H9 (cell line): Measurements from ENCODE around the gene UBAC2. TPM values are rescaled to one million over a fixed set of nuclear protein-coding genes. Genes with fewer than 3 reads are reported as not detected.

ENCODE experiments used
- DNase-seq: peaks from one replicate; pipeline ENCODE4 v3.0.0-alpha.2; 2017
- H2AFZ ChIP-seq: one replicate; pipeline ENCODE4 v1.6.1; 2013; ENCODE audit warnings: mild to moderate bottlenecking, low read length, control low read depth, moderate library complexity
- H2AK5ac ChIP-seq: 2 replicates; pipeline ENCODE4 v1.6.1; 2013; ENCODE audit warnings: low read length, control low read depth, mixed read lengths; ENCODE audit not compliant: insufficient read length
- H2BK120ac ChIP-seq: one replicate; pipeline ENCODE4 v1.6.1; 2013; ENCODE audit warnings: low read depth, mild to moderate bottlenecking, low read length, control low read depth, inconsistent platforms; ENCODE audit not compliant: poor library complexity, severe bottlenecking
- H2BK12ac ChIP-seq: 2 replicates; pipeline ENCODE4 v1.6.1; 2013; ENCODE audit warnings: low read length, control low read depth, mixed read lengths, low read depth; ENCODE audit not compliant: insufficient read length
- H2BK15ac ChIP-seq: 2 replicates; pipeline ENCODE4 v1.6.1; 2013; ENCODE audit warnings: low read depth, low read length, control low read depth
- H2BK20ac ChIP-seq: one replicate; pipeline ENCODE4 v1.6.1; 2013; ENCODE audit warnings: low read depth, mild to moderate bottlenecking, low read length, control low read depth, inconsistent platforms; ENCODE audit not compliant: poor library complexity, severe bottlenecking
- H2BK5ac ChIP-seq: 2 replicates; pipeline ENCODE4 v1.6.1; 2013; ENCODE audit warnings: low read length, control low read depth, mixed read lengths; ENCODE audit not compliant: insufficient read length
- H3K14ac ChIP-seq: 2 replicates; pipeline ENCODE4 v1.6.1; 2013; ENCODE audit warnings: low read length, control low read depth; ENCODE audit not compliant: insufficient read depth
- H3K18ac ChIP-seq: 2 replicates; pipeline ENCODE4 v1.6.1; 2013; ENCODE audit warnings: low read depth, mild to moderate bottlenecking, mixed read lengths, low read length, control low read depth; ENCODE audit not compliant: insufficient read length
- H3K23ac ChIP-seq: 2 replicates; pipeline ENCODE4 v1.6.1; 2013; ENCODE audit warnings: low read length, control low read depth, mixed read lengths, low read depth; ENCODE audit not compliant: insufficient read length
- H3K23me2 ChIP-seq: 2 replicates; pipeline ENCODE4 v1.6.1; 2013; ENCODE audit warnings: low read depth, mild to moderate bottlenecking, mixed read lengths, low read length, control low read depth; ENCODE audit not compliant: insufficient read length, poor library complexity, severe bottlenecking
- H3K27ac ChIP-seq: 2 replicates; pipeline ENCODE4 v1.5.1; 2013; ENCODE audit warnings: low read length, control low read depth, mixed read lengths, low read depth; ENCODE audit not compliant: insufficient read length
- H3K27me3 ChIP-seq: 2 replicates; pipeline ENCODE4 v1.6.1; 2013; ENCODE audit warnings: low read length, control low read depth, inconsistent platforms; ENCODE audit not compliant: insufficient read depth
- H3K4ac ChIP-seq: 2 replicates; pipeline ENCODE4 v1.6.1; 2013; ENCODE audit warnings: low read depth, mild to moderate bottlenecking, control low read depth, inconsistent platforms, low read length, moderate library complexity
- H3K4me1 ChIP-seq: 2 replicates; pipeline ENCODE4 v1.6.1; 2013; ENCODE audit warnings: low read length, control low read depth, inconsistent platforms; ENCODE audit not compliant: insufficient read depth
- H3K4me2 ChIP-seq: 2 replicates; pipeline ENCODE4 v1.6.1; 2013; ENCODE audit warnings: low read length, control low read depth, mixed read lengths; ENCODE audit not compliant: insufficient read length, insufficient read depth
- H3K56ac ChIP-seq: 2 replicates; pipeline ENCODE4 v1.6.1; 2013; ENCODE audit warnings: low read depth, mild to moderate bottlenecking, mixed read lengths, low read length, control low read depth; ENCODE audit not compliant: insufficient read length
- H3K79me1 ChIP-seq: 2 replicates; pipeline ENCODE4 v1.6.1; 2013; ENCODE audit warnings: low read depth, mild to moderate bottlenecking, moderate library complexity, low read length, control low read depth, inconsistent platforms; ENCODE audit not compliant: insufficient read depth, poor library complexity, severe bottlenecking
- H3K79me2 ChIP-seq: 2 replicates; pipeline ENCODE4 v1.6.1; 2013; ENCODE audit warnings: low read length, control low read depth, inconsistent platforms; ENCODE audit not compliant: insufficient read depth
- H3K9ac ChIP-seq: 2 replicates; pipeline ENCODE4 v1.6.1; 2013; ENCODE audit warnings: low read length, control low read depth, mixed read lengths; ENCODE audit not compliant: insufficient read length; ENCODE audit errors: extremely low read depth
- H3K9me3 ChIP-seq: one replicate; pipeline ENCODE4 v1.6.1; 2013; ENCODE audit warnings: low read depth, low read length, inconsistent platforms; ENCODE audit not compliant: control insufficient read depth
- H3T11ph ChIP-seq: one replicate; pipeline ENCODE4 v1.6.1; 2013; ENCODE audit warnings: mild to moderate bottlenecking, low read length, control low read depth, inconsistent platforms
- H4K20me1 ChIP-seq: one replicate; pipeline ENCODE4 v1.6.1; 2013; ENCODE audit not compliant: control insufficient read depth, insufficient read length, insufficient read depth
- H4K5ac ChIP-seq: 2 replicates; pipeline ENCODE4 v1.6.1; 2013; ENCODE audit warnings: low read depth, mild to moderate bottlenecking, mixed read lengths, low read length, control low read depth; ENCODE audit not compliant: insufficient read length
- H4K8ac ChIP-seq: replicated peaks from 2 replicates; pipeline ENCODE4 v1.6.1; 2013; ENCODE audit warnings: low read length, control low read depth, mixed read lengths, low read depth; ENCODE audit not compliant: insufficient read length
- H4K91ac ChIP-seq: 2 replicates; pipeline ENCODE4 v1.6.1; 2013; ENCODE audit warnings: low read depth, mild to moderate bottlenecking, moderate library complexity, mixed read lengths, low read length, control low read depth; ENCODE audit not compliant: insufficient read length
- H3K27ac Mint-ChIP-seq, 3 experiments: 2 replicates in 2 of 3; 3 replicates in 1 of 3; pipeline ENCODE4 v1.8.0; 2020 to 2021; ENCODE audit warnings: mixed read lengths in 3 of 3, mild to moderate bottlenecking in 1 of 3, moderate library complexity in 1 of 3
- H3K27me3 Mint-ChIP-seq: 2 replicates; pipeline ENCODE4 v1.8.0; 2021; ENCODE audit warnings: low read depth, mild to moderate bottlenecking, moderate library complexity, mixed read lengths
- H3K36me3 Mint-ChIP-seq, 3 experiments: 2 replicates in 2 of 3; 3 replicates in 1 of 3; pipeline ENCODE4 v1.8.0; 2020 to 2021; ENCODE audit warnings: low read depth in 3 of 3, mixed read lengths in 3 of 3; ENCODE audit not compliant: insufficient read depth in 1 of 3
- H3K4me1 Mint-ChIP-seq, 2 experiments: 2 replicates each; pipeline ENCODE4 v1.8.0; 2020; ENCODE audit warnings: mixed read lengths in 2 of 2
- H3K4me3 Mint-ChIP-seq, 2 experiments: 2 replicates in 1 of 2; 3 replicates in 1 of 2; pipeline ENCODE4 v1.8.0; 2020 to 2021; ENCODE audit warnings: mild to moderate bottlenecking in 2 of 2, mixed read lengths in 2 of 2, moderate library complexity in 1 of 2
- H3K9me3 Mint-ChIP-seq, 2 experiments: 2 replicates in 1 of 2; 3 replicates in 1 of 2; pipeline ENCODE4 v1.8.0; 2020; ENCODE audit warnings: mild to moderate bottlenecking in 2 of 2, mixed read lengths in 2 of 2, moderate library complexity in 1 of 2
- CTCF ChIP-seq: fragments of 200-600 bp; sonication (generic); conservative IDR thresholded peaks from 3 replicates; pipeline ENCODE4 v1.8.0; 2021; ENCODE audit warnings: antibody characterized with exemption, mild to moderate bottlenecking
- WGBS: extraction: QIAGEN DNeasy Blood & Tissue Kit; methylation state at CpG from one replicate; pipeline ENCODE4 v1.1.7; 2013; ENCODE audit warnings: missing lambda C conversion rate, low lambda C conversion rate, mixed read lengths; ENCODE audit not compliant: insufficient read length; ENCODE audit errors: extremely low coverage; 5-methylcytosine and 5-hydroxymethylcytosine counted together
- total RNA-seq: library from RNA; stranded (reverse); gene quantifications from 2 replicates; pipeline ENCODE4 v1.2.1, GENCODE V29; 2021

Gene UBAC2
- total RNA-seq, 1 experiment from 2014 or later, result 52.3 TPM

GRCh38 chr13:99370481-99371275, 170.0 kb downstream of the UBAC2 start:
- H3K9ac ChIP-seq, result no peak overlapping the region
- no peaks in the 10 kb centered on the region for H3K9me3 ChIP-seq
- H4K20me1 ChIP-seq, result no peaks in the 10 kb centered on the region
- no peak overlapping the region for H2BK15ac ChIP-seq
- H4K5ac ChIP-seq, result no peak overlapping the region
- no peak for TF ChIP-seq CTCF
- H3K79me2 ChIP-seq, result no peaks in the 10 kb centered on the region
- H3K23ac ChIP-seq, result no peak overlapping the region
- H2AK5ac ChIP-seq, result no peak overlapping the region
- no peaks in the 10 kb centered on the region for H3K79me1 ChIP-seq
- no peaks in the 10 kb centered on the region for H3K27me3 ChIP-seq
- no peak overlapping the region for H3T11ph ChIP-seq
- no CpG with 5 or more reads among the region's 12 CpGs for WGBS
- peak overlapping the region in 1 of 3 experiments; percentile 30; a peak in 2 of 7 replicates for H3K27ac Mint-ChIP-seq
- H3K23me2 ChIP-seq, result no peaks in the 10 kb centered on the region
- no peak overlapping the region for H3K27ac ChIP-seq
- no peak overlapping the region for H3K4me2 ChIP-seq
- no peak overlapping the region for H3K4ac ChIP-seq
- H3K4me3 Mint-ChIP-seq, result no peak overlapping the region
- H4K91ac ChIP-seq, result no peak overlapping the region
- peaks cover 0 to 7% of the 10 kb centered on the region in 2 experiments; a peak in 2 of 4 replicates for H3K4me1 Mint-ChIP-seq
- H2BK20ac ChIP-seq, result no peak overlapping the region
- no peak overlapping the region for H3K18ac ChIP-seq
- no peak overlapping the region for H2BK5ac ChIP-seq
- no peak overlapping the region for H2BK120ac ChIP-seq
- no peaks in the 10 kb centered on the region for H3K27me3 Mint-ChIP-seq
- H3K36me3 Mint-ChIP-seq, result peaks cover 9 to 27% (median 18%) of the 10 kb centered on the region in 3 experiments
- no peak overlapping the region for H2AFZ ChIP-seq
- no peak overlapping the region for H2BK12ac ChIP-seq
- H3K14ac ChIP-seq, result no peak overlapping the region; the same call in 1 of the 2 replicates
- H3K9me3 Mint-ChIP-seq, result no peaks in the 10 kb centered on the region
- H3K56ac ChIP-seq, result no peak overlapping the region
- DNase-seq, result no peak
- no peak overlapping the region for H4K8ac ChIP-seq
- H3K4me1 ChIP-seq, result no peaks in the 10 kb centered on the region
